ENCODE data around the gene BOLA3.

Gene BOLA3

DNA sequence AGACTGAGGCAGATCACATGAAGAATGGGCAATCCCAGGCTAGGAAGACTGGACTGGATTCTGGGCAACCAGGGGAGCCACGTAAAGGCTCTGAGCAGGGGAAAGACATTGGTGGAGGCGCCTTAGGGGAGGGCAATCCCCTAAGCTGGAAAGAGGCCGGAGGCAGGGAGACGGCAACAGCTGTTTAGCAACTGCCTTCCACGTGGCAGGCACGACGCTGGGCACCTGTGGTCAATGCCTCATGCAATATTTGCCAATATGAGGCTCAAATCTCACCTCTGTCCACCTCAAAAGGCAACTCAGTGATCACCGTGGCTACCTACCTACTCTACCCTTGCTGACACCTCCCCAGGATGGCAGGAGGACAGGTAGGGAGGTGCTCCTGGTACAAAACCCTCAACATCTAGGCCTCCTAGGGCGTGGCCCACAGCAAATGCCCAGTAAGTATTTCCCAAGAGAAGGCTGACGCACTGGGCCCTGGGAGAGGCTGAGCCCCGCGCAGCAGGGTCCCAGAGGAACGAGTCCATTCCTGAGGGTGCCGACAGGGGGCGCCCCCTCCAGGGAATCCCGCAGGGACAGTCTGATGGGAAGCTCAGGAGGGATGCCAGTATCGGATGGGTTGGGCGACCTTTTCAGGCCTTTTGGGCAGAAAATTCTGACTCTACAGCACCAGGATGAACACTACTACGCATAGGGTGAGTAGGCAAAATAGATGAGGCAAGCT is 8.9 kb downstream of the BOLA3 start:
- Histone ChIP-seq H3K9ac (ENCODE audit: low read length) (no peak overlapping the region), H3K4me1 (ENCODE audit: insufficient read depth, low read length, severe bottlenecking) (no peaks in the 10 kb centered on the region), H4K20me1 (ENCODE audit: insufficient read depth, low read length) (no peaks in the 10 kb centered on the region), H3K9me3 (ENCODE audit: low read length) (no peaks in the 10 kb centered on the region), H3K79me2 (ENCODE audit: insufficient read depth, low read length) (no peaks in the 10 kb centered on the region), H3F3A (ENCODE audit: insufficient read depth, low read length) (no peaks in the 10 kb centered on the region), H3K4me2 (ENCODE audit: low read length) (no peak overlapping the region), H3K27me3 (ENCODE audit: insufficient read depth, low read length) (no peaks in the 10 kb centered on the region), H2AFZ (ENCODE audit: low read length) (no peak overlapping the region), H3K4me3 (ENCODE audit: low read depth, low read length, poor library complexity, severe bottlenecking) (no peak overlapping the region), H3K36me3 (ENCODE audit: insufficient read depth, low read length) (peaks cover 24% of the 10 kb centered on the region), H3K9me2 (ENCODE audit: low read depth, low read length) (no peaks in the 10 kb centered on the region), H3K27ac (ENCODE audit: low read depth, low read length, poor library complexity, severe bottlenecking) (no peak overlapping the region)
- no peak for TF ChIP-seq EZH2 (IDR thresholded peaks at IDR 0.05; ENCODE audit: borderline replicate concordance, low read length)
- TF ChIP-seq, protein P1, sequence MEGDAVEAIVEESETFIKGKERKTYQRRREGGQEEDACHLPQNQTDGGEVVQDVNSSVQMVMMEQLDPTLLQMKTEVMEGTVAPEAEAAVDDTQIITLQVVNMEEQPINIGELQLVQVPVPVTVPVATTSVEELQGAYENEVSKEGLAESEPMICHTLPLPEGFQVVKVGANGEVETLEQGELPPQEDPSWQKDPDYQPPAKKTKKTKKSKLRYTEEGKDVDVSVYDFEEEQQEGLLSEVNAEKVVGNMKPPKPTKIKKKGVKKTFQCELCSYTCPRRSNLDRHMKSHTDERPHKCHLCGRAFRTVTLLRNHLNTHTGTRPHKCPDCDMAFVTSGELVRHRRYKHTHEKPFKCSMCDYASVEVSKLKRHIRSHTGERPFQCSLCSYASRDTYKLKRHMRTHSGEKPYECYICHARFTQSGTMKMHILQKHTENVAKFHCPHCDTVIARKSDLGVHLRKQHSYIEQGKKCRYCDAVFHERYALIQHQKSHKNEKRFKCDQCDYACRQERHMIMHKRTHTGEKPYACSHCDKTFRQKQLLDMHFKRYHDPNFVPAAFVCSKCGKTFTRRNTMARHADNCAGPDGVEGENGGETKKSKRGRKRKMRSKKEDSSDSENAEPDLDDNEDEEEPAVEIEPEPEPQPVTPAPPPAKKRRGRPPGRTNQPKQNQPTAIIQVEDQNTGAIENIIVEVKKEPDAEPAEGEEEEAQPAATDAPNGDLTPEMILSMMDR (IDR thresholded peaks at IDR 0.05; ENCODE audit: low read length) = no peak

DNA sequence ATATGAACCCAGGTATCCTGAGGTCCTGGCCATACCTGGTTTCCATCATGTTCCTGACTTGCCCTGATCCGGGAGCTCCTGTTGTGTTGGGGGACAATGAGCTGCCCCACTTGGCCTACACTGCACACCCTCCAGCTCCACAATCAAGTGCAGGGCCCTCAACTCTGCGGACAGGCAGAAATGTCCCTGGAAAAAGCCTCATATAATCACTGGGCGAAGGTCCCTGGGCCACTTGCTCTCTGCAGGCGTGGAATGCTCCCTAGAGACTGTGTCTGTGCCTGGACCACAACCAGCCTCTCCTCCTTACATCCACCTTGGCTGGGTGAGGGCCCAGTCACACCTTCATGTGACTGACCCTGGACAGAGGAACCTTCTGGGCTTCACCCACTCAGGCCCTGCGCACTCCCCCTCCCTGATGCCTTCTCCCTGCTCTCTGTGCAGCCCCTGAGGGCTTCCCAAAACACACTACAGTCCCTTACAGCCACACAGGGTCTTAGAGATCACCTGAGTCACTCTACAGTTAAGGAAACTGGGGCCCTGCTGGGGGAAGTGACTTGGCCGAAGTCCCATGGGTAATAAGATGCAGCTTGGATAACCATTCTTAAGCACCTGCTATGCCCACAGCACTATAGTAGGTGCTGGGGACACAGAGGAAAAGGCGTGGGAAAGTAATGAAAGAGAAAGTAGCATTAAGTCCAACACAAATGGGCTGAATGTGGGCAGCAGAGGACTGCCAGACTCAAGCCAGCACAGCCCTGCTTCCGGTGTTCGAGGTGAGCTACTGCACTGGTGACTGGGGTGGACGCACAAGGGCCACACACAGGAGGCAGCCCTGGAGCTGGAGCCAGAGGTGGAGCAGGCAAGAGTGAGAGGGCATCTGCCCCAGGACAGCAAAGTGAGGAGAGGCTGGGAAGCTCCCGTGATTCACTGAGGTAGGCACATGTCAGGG is 9.8 kb downstream of the BOLA3 start:
- H3F3A ChIP-seq (ENCODE audit: insufficient read depth, low read length) = no peaks in the 10 kb centered on the region
- no peak overlapping the region for H3K9ac ChIP-seq (ENCODE audit: low read length)
- no peak overlapping the region for H2AFZ ChIP-seq (ENCODE audit: low read length)
- H3K27ac ChIP-seq (ENCODE audit: low read depth, low read length, poor library complexity, severe bottlenecking) = no peak overlapping the region
- H3K4me3 ChIP-seq (ENCODE audit: low read depth, low read length, poor library complexity, severe bottlenecking) = no peak overlapping the region
- no peaks in the 10 kb centered on the region for H4K20me1 ChIP-seq (ENCODE audit: insufficient read depth, low read length)
- H3K4me2 ChIP-seq (ENCODE audit: low read length) = no peak overlapping the region
- no peaks in the 10 kb centered on the region for H3K27me3 ChIP-seq (ENCODE audit: insufficient read depth, low read length)
- peaks cover 24% of the 10 kb centered on the region for H3K36me3 ChIP-seq (ENCODE audit: insufficient read depth, low read length)
- TF ChIP-seq, protein P1 (IDR thresholded peaks at IDR 0.05; ENCODE audit: low read length) = no peak
- TF ChIP-seq EZH2 (IDR thresholded peaks at IDR 0.05; ENCODE audit: borderline replicate concordance, low read length) = no peak
- H3K79me2 ChIP-seq (ENCODE audit: insufficient read depth, low read length) = no peaks in the 10 kb centered on the region
- no peaks in the 10 kb centered on the region for H3K9me3 ChIP-seq (ENCODE audit: low read length)
- H3K9me2 ChIP-seq (ENCODE audit: low read depth, low read length) = no peaks in the 10 kb centered on the region
- no peaks in the 10 kb centered on the region for H3K4me1 ChIP-seq (ENCODE audit: insufficient read depth, low read length, severe bottlenecking)

DNA sequence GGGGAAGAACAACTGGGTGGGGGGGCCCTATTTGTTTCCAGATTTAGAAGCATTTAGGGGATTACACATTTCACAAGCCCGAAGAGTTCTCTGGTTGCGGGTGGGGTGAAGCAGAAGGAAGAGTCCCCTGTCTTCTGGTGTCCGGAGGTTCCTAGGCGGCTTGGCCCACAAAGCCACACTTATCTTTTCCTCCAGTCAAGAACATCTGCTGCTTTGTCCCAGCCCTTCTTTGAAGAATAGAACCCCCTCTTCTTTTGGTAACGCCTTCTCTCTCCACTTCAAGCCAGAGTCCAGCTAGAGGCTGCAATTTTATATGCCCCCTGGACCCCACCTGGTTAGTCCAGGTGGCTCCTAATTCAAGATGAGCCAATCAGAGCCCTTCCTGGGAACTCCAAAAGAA is 15.8 kb downstream of the BOLA3 start:
- Histone ChIP-seq H3K4me2 (ENCODE audit: low read length) (no peak overlapping the region), H2AFZ (ENCODE audit: low read length) (no peak overlapping the region), H3K27me3 (ENCODE audit: insufficient read depth, low read length) (no peaks in the 10 kb centered on the region), H3K4me1 (ENCODE audit: insufficient read depth, low read length, severe bottlenecking) (no peaks in the 10 kb centered on the region), H3F3A (ENCODE audit: insufficient read depth, low read length) (no peaks in the 10 kb centered on the region), H3K79me2 (ENCODE audit: insufficient read depth, low read length) (no peaks in the 10 kb centered on the region), H3K36me3 (ENCODE audit: insufficient read depth, low read length) (peaks cover 13% of the 10 kb centered on the region), H3K4me3 (ENCODE audit: low read depth, low read length, poor library complexity, severe bottlenecking) (no peak overlapping the region), H4K20me1 (ENCODE audit: insufficient read depth, low read length) (no peaks in the 10 kb centered on the region), H3K9ac (ENCODE audit: low read length) (no peak overlapping the region), H3K27ac (ENCODE audit: low read depth, low read length, poor library complexity, severe bottlenecking) (no peak overlapping the region), H3K9me3 (ENCODE audit: low read length) (no peaks in the 10 kb centered on the region), H3K9me2 (ENCODE audit: low read depth, low read length) (no peaks in the 10 kb centered on the region)
- TF ChIP-seq, protein P1 (IDR thresholded peaks at IDR 0.05; ENCODE audit: low read length) = no peak
- no peak for TF ChIP-seq EZH2 (IDR thresholded peaks at IDR 0.05; ENCODE audit: borderline replicate concordance, low read length)

Data from OCI-LY1 (cell line).